A673 (cell line): ENCODE measurements around the gene SCTR. TPM values are rescaled to one million over a fixed set of nuclear protein-coding genes. Genes with fewer than 3 reads are reported as not detected.

Experiments used
- BruUV-seq: library from RNA; stranded (reverse); fragments of 400-500 nt; replicated peaks from 2 replicates; lab custom pipeline; 2021; lab: Mats Ljungman, UMichigan
- CTCF ChIA-PET: fragments of 300-600 bp; sonication (Branson Sonifier 250); formaldehyde crosslinking; loops from one replicate; lab custom pipeline; 2022; ENCODE audit warnings: antibody characterized with exemption; lab: Charles Lee
- POLR2A ChIA-PET: fragments of 300-600 bp; sonication (Branson Sonifier 250); formaldehyde crosslinking; loops from one replicate; lab custom pipeline; 2022; ENCODE audit warnings: antibody characterized with exemption; ENCODE audit not compliant: low non-redundant PET; lab: Charles Lee
- DNase-seq: peaks from one replicate; pipeline ENCODE4 v3.0.0-alpha.2; 2015; ENCODE audit warnings: low spot score
- H3K27ac ChIP-seq: fragments of 200-600 bp; sonication (generic); 2 replicates; pipeline ENCODE4 v1.5.1; 2016; ENCODE audit warnings: mixed run types, low read depth, mild to moderate bottlenecking, mixed read lengths, antibody characterized with exemption, low read length; ENCODE audit not compliant: poor library complexity, severe bottlenecking
- H3K27me3 ChIP-seq: fragments of 200-600 bp; sonication (generic); replicated peaks from 2 replicates; pipeline ENCODE4 v1.6.1; 2017; ENCODE audit warnings: mixed run types, low read depth, mild to moderate bottlenecking, mixed read lengths, antibody characterized with exemption, low read length; ENCODE audit not compliant: insufficient read depth, poor library complexity
- H3K36me3 ChIP-seq: fragments of 200-600 bp; sonication (generic); 2 replicates; pipeline ENCODE4 v1.6.1; 2016; ENCODE audit warnings: mixed run types, mild to moderate bottlenecking, mixed read lengths, antibody characterized with exemption, low read length; ENCODE audit not compliant: insufficient read depth, poor library complexity, severe bottlenecking
- H3K4me1 ChIP-seq: fragments of 200-600 bp; sonication (generic); 2 replicates; pipeline ENCODE4 v1.6.1; 2017; ENCODE audit warnings: mixed run types, mild to moderate bottlenecking, mixed read lengths, antibody characterized with exemption, low read length; ENCODE audit not compliant: insufficient read depth, poor library complexity, severe bottlenecking
- H3K4me3 ChIP-seq: fragments of 200-600 bp; sonication (generic); 2 replicates; pipeline ENCODE4 v1.5.1; 2016; ENCODE audit warnings: low read depth, mixed run types, mild to moderate bottlenecking, mixed read lengths, low read length; ENCODE audit not compliant: poor library complexity, severe bottlenecking
- H3K9me3 ChIP-seq: fragments of 200-600 bp; sonication (generic); 2 replicates; pipeline ENCODE4 v1.6.1; 2016; ENCODE audit warnings: mixed run types, low read depth, mild to moderate bottlenecking, mixed read lengths, antibody characterized with exemption, low read length; ENCODE audit not compliant: poor library complexity, severe bottlenecking
- EZH2 ChIP-seq: fragments of 200-600 bp; sonication (generic); IDR thresholded peaks from 2 replicates; pipeline ENCODE4 v1.6.1; 2017; ENCODE audit warnings: borderline replicate concordance, low read depth, mild to moderate bottlenecking, mixed read lengths, antibody characterized with exemption, low read length; ENCODE audit not compliant: poor library complexity, severe bottlenecking
- intact Hi-C: fragments of 100-400 bp; cut with micrococcal nuclease; formaldehyde crosslinking; loops from one replicate; pipeline ENCODE4 v1.10.0; 2022; ENCODE audit not compliant: unreplicated experiment
- total RNA-seq: library from RNA; stranded (reverse); gene quantifications from 2 replicates; pipeline ENCODE4 v1.2.3, GENCODE V29; 2021
- TF ChIP-seq, protein P1 (sequence below): fragments of 300-800, 200-600 bp; sonication (generic); conservative IDR thresholded peaks from 2 replicates; pipeline ENCODE4 v1.5.1; 2017; ENCODE audit warnings: low read depth, mild to moderate bottlenecking, antibody characterized with exemption, low read length, moderate library complexity, mixed read lengths

SCTR gene
- total RNA-seq, 1 experiment from 2014 or later: not detected

DNA sequence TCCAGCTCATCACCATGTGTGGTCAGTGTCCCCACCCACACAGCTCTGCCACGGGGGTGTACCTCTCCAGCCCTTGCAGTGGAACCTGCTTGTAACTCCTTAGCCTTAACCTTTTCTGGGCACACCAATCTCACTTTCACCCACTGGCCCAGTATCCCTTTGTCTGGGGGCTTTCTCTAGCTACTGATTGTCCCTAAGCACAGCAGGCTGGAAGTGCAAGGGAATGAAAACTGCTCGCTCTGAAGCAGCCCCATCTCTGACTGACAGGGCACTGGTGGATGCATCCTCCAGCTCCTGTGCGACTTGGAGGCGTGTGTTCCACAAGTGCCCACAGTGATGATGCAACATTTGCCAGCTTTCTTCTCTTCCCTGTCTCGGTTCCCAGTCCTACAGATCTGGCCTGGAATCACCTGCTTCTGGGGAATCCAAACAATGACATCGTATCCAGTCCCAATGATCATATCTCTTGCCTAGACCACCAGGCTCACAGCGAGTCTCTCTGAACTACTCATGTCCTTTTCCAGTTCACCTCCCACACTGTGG, 33.6 kb downstream of the SCTR start:
- ChIA-PET POLR2A (no interaction called here), CTCF (no interaction called here)
- BruUV-seq: no TSS peak
- Histone ChIP-seq H3K36me3 (no peaks in the 10 kb centered on the region), H3K4me1 (peaks cover 7% of the 10 kb centered on the region), H3K9me3 (no peaks in the 10 kb centered on the region), H3K27me3 (no peaks in the 10 kb centered on the region), H3K27ac (no peak overlapping the region), H3K4me3 (no peak overlapping the region)
- no peak for DNase-seq
- intact Hi-C loops: no loop called here
- no peak for TF ChIP-seq EZH2
- TF ChIP-seq, protein P1, sequence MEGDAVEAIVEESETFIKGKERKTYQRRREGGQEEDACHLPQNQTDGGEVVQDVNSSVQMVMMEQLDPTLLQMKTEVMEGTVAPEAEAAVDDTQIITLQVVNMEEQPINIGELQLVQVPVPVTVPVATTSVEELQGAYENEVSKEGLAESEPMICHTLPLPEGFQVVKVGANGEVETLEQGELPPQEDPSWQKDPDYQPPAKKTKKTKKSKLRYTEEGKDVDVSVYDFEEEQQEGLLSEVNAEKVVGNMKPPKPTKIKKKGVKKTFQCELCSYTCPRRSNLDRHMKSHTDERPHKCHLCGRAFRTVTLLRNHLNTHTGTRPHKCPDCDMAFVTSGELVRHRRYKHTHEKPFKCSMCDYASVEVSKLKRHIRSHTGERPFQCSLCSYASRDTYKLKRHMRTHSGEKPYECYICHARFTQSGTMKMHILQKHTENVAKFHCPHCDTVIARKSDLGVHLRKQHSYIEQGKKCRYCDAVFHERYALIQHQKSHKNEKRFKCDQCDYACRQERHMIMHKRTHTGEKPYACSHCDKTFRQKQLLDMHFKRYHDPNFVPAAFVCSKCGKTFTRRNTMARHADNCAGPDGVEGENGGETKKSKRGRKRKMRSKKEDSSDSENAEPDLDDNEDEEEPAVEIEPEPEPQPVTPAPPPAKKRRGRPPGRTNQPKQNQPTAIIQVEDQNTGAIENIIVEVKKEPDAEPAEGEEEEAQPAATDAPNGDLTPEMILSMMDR: no peak

DNA sequence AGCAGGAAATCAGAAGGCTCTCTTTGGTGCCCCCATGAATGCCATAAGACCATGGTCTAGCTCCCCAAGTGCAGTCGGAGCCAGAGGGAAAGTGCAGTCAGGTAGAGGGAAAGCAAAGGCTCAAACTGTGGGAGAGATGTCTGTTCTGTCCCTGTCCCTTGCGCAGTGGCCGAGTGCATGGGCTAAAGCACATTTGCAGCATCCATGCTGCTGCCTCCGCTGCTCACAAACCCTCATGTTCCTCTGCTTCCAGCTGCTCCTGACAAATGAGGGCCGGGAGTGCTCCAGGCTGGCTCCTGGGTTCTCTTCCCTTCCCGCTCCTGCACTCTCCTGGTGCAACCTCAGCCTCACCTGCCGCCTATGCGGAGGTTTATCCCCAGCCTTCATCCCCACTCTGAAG, 34.2 kb downstream of the SCTR start:
- Histone ChIP-seq H3K9me3 (no peaks in the 10 kb centered on the region), H3K4me1 (peaks cover 7% of the 10 kb centered on the region), H3K27me3 (no peaks in the 10 kb centered on the region), H3K4me3 (no peak overlapping the region), H3K27ac (no peak overlapping the region), H3K36me3 (no peaks in the 10 kb centered on the region)
- TF ChIP-seq, protein P1: no peak
- no peak for TF ChIP-seq EZH2
- ChIA-PET CTCF (no interaction called here), POLR2A (no interaction called here)
- no peak for DNase-seq
- no TSS peak for BruUV-seq
- intact Hi-C loops: no loop called here

DNA sequence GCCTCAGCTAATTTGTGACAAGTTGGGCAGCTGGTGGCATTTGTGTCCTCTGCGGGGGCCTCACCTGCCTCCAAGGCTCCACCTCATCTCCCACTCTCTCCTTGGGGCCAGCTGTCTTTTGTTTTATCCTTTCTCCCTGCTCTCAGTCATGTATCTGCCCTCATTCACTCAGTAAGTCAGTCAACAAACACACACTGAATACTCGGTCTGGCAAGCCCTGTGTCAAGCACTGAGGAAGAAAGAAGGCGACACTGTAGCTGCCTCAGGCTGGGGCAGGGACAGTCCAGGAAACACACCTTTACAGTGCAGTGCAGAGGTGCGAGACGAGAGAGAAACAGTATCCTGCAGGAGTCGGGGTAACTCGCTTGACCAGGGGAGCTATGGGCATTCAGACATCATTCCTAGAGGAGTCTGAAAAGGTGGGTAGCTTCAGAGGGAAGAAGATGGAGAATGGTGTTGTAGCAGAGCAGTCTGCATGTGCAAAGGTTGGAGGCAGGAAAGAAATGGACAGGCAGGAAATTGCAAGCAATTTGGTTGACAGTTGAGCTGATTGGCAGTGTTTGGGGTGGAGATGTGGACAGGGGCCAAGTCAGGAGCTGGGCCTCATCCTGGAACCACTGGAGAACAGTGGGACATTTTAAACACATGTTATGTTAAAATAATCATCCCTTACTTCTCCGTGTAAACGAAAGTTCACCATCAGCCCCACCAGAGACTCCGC, 34.9 kb downstream of the SCTR start:
- POLR2A ChIA-PET: no interaction called here
- intact Hi-C loops: no loop called here
- H3K4me3 ChIP-seq: no peak overlapping the region
- peaks cover 7% of the 10 kb centered on the region for H3K4me1 ChIP-seq
- TF ChIP-seq EZH2: no peak
- TF ChIP-seq, protein P1: no peak
- H3K27me3 ChIP-seq: no peaks in the 10 kb centered on the region
- no peak for DNase-seq
- no peaks in the 10 kb centered on the region for H3K9me3 ChIP-seq
- no TSS peak for BruUV-seq
- no peak overlapping the region for H3K27ac ChIP-seq
- CTCF ChIA-PET: no interaction called here
- no peaks in the 10 kb centered on the region for H3K36me3 ChIP-seq
